ENCODE measurements around the gene MMRN1. TPM values are rescaled to one million over a fixed set of nuclear protein-coding genes. Genes with fewer than 3 reads are reported as not detected.

Gene MMRN1
- total RNA-seq, 1 donor from 2014 or later = 42.6 TPM

GRCh38 chr4:89863533-89863932, 31.1 kb upstream of the MMRN1 start:
- Histone ChIP-seq H3K9me3 (no peaks in the 10 kb centered on the region), H3K27ac (no peak overlapping the region), H3K4me3 (no peak overlapping the region), H3K27me3 (ENCODE audit: low read depth) (no peaks in the 10 kb centered on the region), H3K4me1 (no peaks in the 10 kb centered on the region), H3K36me3 (no peaks in the 10 kb centered on the region)
- DNase-seq (no peak), ATAC-seq (no peak)
- intact Hi-C loops (cut with DNase I) = no loop called here
- no peak for TF ChIP-seq CTCF (IDR thresholded peaks at IDR 0.05)

- no peak for TF ChIP-seq CTCF (IDR thresholded peaks at IDR 0.05)
- H3K27me3 ChIP-seq (ENCODE audit: low read depth) = no peaks in the 10 kb centered on the region
- intact Hi-C loops (cut with DNase I) = no loop called here
These were observed 26.4 kb upstream of the MMRN1 start for GRCh38 chr4:89868276-89868675.

GRCh38 chr4:89868999-89869589, 25.6 kb upstream of the MMRN1 start:
- Histone ChIP-seq H3K4me3 (no peak overlapping the region), H3K36me3 (no peaks in the 10 kb centered on the region), H3K9me3 (no peaks in the 10 kb centered on the region), H3K4me1 (no peaks in the 10 kb centered on the region), H3K27me3 (ENCODE audit: low read depth) (no peaks in the 10 kb centered on the region), H3K27ac (no peak overlapping the region)
- intact Hi-C loops (cut with DNase I) = no loop called here
- peak; percentile 47 for TF ChIP-seq CTCF (IDR thresholded peaks at IDR 0.05)
- DNase-seq (no peak), ATAC-seq (no peak)

More at GRCh38 chr4:89868276-89868675, 26.4 kb upstream of the MMRN1 start:
- no peak for DNase-seq
- Histone ChIP-seq H3K27ac (no peak overlapping the region), H3K36me3 (no peaks in the 10 kb centered on the region), H3K4me1 (no peaks in the 10 kb centered on the region), H3K9me3 (no peaks in the 10 kb centered on the region), H3K4me3 (no peak overlapping the region)
- no peak for ATAC-seq

- ATAC-seq = no peak
- intact Hi-C loops (cut with DNase I) = no loop called here
- no peaks in the 10 kb centered on the region for H3K4me1 ChIP-seq
These were observed 23.4 kb upstream of the MMRN1 start for GRCh38 chr4:89871211-89871610.

GRCh38 chr4:89876548-89876947, 18.1 kb upstream of the MMRN1 start:
- intact Hi-C loops (cut with DNase I) = no loop called here
- no peaks in the 10 kb centered on the region for H3K9me3 ChIP-seq

More at GRCh38 chr4:89871211-89871610, 23.4 kb upstream of the MMRN1 start:
- Histone ChIP-seq H3K27ac (no peak overlapping the region), H3K9me3 (no peaks in the 10 kb centered on the region), H3K27me3 (ENCODE audit: low read depth) (no peaks in the 10 kb centered on the region), H3K36me3 (no peaks in the 10 kb centered on the region), H3K4me3 (no peak overlapping the region)
- TF ChIP-seq CTCF (IDR thresholded peaks at IDR 0.05) = no peak
- DNase-seq = no peak

More at GRCh38 chr4:89876548-89876947, 18.1 kb upstream of the MMRN1 start:
- Histone ChIP-seq H3K27me3 (ENCODE audit: low read depth) (no peaks in the 10 kb centered on the region), H3K4me1 (no peaks in the 10 kb centered on the region), H3K27ac (no peak overlapping the region), H3K36me3 (no peaks in the 10 kb centered on the region), H3K4me3 (no peak overlapping the region)
- ATAC-seq = no peak
- no peak for DNase-seq
- no peak for TF ChIP-seq CTCF (IDR thresholded peaks at IDR 0.05)
